Measurements from ENCODE around the gene ST6GALNAC4. TPM values are rescaled to one million over a fixed set of nuclear protein-coding genes. Genes with fewer than 3 reads are reported as not detected.

Gene ST6GALNAC4
- polyA plus RNA-seq, 1 donor (not counting 4 experiments of a cell fraction or from before 2014, with no cell fraction given): 5.8 TPM

DNA sequence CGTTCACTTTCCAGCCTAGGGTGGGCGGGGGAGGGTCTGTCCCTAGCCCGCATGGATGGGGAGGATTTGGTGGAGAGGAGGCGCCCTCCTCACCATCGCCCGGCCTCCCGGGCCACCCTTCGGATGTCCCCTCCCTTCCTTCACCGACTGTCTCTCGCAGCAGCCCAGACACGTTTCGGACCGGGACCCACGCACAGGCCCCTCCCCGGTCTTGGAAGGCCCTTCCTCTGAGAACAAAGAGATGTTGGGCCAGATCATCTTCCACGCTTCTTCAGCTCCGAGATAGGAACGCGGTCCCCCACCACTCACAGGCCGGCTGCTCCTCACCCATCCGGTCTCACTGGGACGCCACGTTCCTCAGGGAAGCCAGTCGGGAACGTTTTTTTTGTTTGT, 21.5 kb upstream of the ST6GALNAC4 start:
- Histone ChIP-seq H2AFZ (ENCODE audit: control insufficient read depth, low read length) (peak overlapping the region; percentile 70), H3K4me2 (ENCODE audit: control insufficient read depth, extremely low read depth, insufficient read depth, low read depth, low read length) (peak overlapping the region; percentile 73), H3K36me3 (ENCODE audit: control insufficient read depth in 2 of 2, extremely low read depth in 1 of 2, insufficient read depth in 2 of 2, low read length in 2 of 2) (peaks cover 9 to 13% of the 10 kb centered on the region in 2 experiments), H4K20me1 (ENCODE audit: control insufficient read depth, extremely low read depth, insufficient read depth, low read length) (peaks cover 8% of the 10 kb centered on the region), H3K9ac (ENCODE audit: control insufficient read depth, extremely low read depth, insufficient read depth, low read length) (peak overlapping the region; percentile 44), H3K27me3 (ENCODE audit: control insufficient read depth, extremely low read depth, insufficient read depth, low read length) (no peaks in the 10 kb centered on the region), H3K4me1 (ENCODE audit: control insufficient read depth, extremely low read depth, insufficient read depth, low read length) (peaks cover 22% of the 10 kb centered on the region), H3K79me2 (ENCODE audit: control insufficient read depth, insufficient read depth, low read length) (peaks cover 33% of the 10 kb centered on the region), H3K9me1 (ENCODE audit: control insufficient read depth, extremely low read depth, insufficient read depth, low read length) (no peaks in the 10 kb centered on the region), H3K27ac (ENCODE audit: control insufficient read depth, insufficient read depth, low read length) (no peak overlapping the region), H3K4me3 (ENCODE audit: control insufficient read depth in 2 of 3, extremely low read depth in 1 of 3, insufficient read depth in 2 of 3, low read depth in 1 of 3, low read length in 3 of 3) (peak overlapping the region in 1 of 3 experiments; percentile 78), H3K9me3 (ENCODE audit: control insufficient read depth, low read depth, low read length) (no peaks in the 10 kb centered on the region)
- dilution Hi-C loops (cut with MboI; ENCODE audit: extremely low pct_ligation_motif_present, low sequenced_read_pairs): loop anchor here (25.0 kb wide), 1 partner anchor 124 kb away; the partner anchor contains the start of genes NAIF1 and SLC25A25
- FAIRE-seq (no peak), DNase-seq (ENCODE audit: low read depth, low spot score) (no peak)
- TF ChIP-seq CTCF (optimal IDR thresholded peaks at IDR 0.05 in 1 of 3, IDR thresholded peaks at IDR 0.05 in 1 of 3, conservative IDR thresholded peaks at IDR 0.05 in 1 of 3; ENCODE audit: extremely low read depth in 1 of 3, insufficient read depth in 2 of 3, low read length in 3 of 3) (no peak), EZH2 (IDR thresholded peaks at IDR 0.05; ENCODE audit: low read length) (no peak)

DNA sequence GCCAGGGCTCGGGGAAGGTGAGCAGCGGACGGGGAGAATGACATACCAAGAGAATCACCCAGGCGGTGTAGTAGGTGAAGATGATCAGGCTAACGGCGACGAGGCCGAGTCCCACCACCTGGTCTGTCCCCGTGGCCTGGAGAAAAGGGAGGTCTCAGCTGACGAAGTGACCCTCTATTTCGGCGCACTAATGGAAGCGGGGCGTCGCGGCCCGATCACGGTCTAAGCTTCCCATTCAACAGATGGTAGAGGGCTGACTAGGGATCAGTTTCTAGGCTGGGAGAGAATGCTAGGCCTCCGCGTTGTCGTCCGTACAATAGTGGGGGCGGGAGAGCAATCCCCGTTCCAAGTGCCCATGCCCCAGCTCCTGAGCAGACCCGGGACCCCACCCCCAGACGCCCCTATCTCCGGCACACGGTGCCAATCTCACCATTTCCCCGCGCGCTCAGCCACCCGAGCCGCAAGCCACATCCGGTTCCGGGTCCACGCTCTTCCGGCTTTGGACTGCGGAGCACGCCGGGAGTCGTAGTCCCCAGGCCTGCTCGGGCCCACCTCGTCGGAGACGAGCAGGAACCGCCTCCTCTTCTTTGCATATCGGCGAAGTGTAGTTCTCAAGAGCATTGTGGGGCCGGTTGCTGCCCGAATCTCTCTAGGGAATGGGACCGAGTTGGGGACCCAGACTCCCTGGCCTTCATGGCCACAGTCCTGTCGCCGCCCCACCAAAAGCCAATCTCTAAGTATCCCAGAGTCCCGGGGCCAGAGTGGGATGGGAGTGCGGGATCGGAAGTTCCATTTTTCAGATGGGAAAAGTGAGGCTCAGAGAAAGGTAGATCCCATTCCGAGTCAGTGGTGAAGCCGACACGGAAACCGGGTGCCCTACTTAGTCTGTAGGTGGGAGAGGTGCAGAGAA, 20.8 kb upstream of the ST6GALNAC4 start, which contains the start of gene DPM2:
TSS of gene DPM2 (minus strand) at position 467 of the 910 bp plus-strand sequence. CDS start at position 433, 34 bp downstream.
- H3K27me3 ChIP-seq (ENCODE audit: control insufficient read depth, extremely low read depth, insufficient read depth, low read length): no peaks in the 10 kb centered on the region
- peaks cover 9 to 13% of the 10 kb centered on the region in 2 experiments for H3K36me3 ChIP-seq (ENCODE audit: control insufficient read depth in 2 of 2, extremely low read depth in 1 of 2, insufficient read depth in 2 of 2, low read length in 2 of 2)
- H3K4me3 ChIP-seq (ENCODE audit: control insufficient read depth in 2 of 3, extremely low read depth in 1 of 3, insufficient read depth in 2 of 3, low read depth in 1 of 3, low read length in 3 of 3): peak within 1 kb of the TSS; percentile 72 to 87 (median 78)
- DNase-seq (ENCODE audit: low read depth, low spot score) (no peak), FAIRE-seq (no peak)
- H3K27ac ChIP-seq (ENCODE audit: control insufficient read depth, insufficient read depth, low read length): peak within 1 kb of the TSS; percentile 61
- no peak for TF ChIP-seq CTCF (optimal IDR thresholded peaks at IDR 0.05 in 1 of 3, IDR thresholded peaks at IDR 0.05 in 1 of 3, conservative IDR thresholded peaks at IDR 0.05 in 1 of 3; ENCODE audit: extremely low read depth in 1 of 3, insufficient read depth in 2 of 3, low read length in 3 of 3)
- TF ChIP-seq EZH2 (IDR thresholded peaks at IDR 0.05; ENCODE audit: low read length): no peak
- H3K4me1 ChIP-seq (ENCODE audit: control insufficient read depth, extremely low read depth, insufficient read depth, low read length): peaks cover 22% of the 10 kb centered on the region
- no peaks in the 10 kb centered on the region for H3K9me3 ChIP-seq (ENCODE audit: control insufficient read depth, low read depth, low read length)
- dilution Hi-C loops (cut with MboI; ENCODE audit: extremely low pct_ligation_motif_present, low sequenced_read_pairs): loop anchor here (25.0 kb wide), 1 partner anchor 125 kb away; the partner anchor contains the start of genes NAIF1 and SLC25A25
- peak within 1 kb of the TSS; percentile 73 for H3K4me2 ChIP-seq (ENCODE audit: control insufficient read depth, extremely low read depth, insufficient read depth, low read depth, low read length)
- peaks cover 2% of the 10 kb centered on the region for H4K20me1 ChIP-seq (ENCODE audit: control insufficient read depth, extremely low read depth, insufficient read depth, low read length)
- H2AFZ ChIP-seq (ENCODE audit: control insufficient read depth, low read length): peak within 1 kb of the TSS; percentile 75
- no peaks in the 10 kb centered on the region for H3K9me1 ChIP-seq (ENCODE audit: control insufficient read depth, extremely low read depth, insufficient read depth, low read length)
- peaks cover 33% of the 10 kb centered on the region for H3K79me2 ChIP-seq (ENCODE audit: control insufficient read depth, insufficient read depth, low read length)
- peak within 1 kb of the TSS; percentile 84 for H3K9ac ChIP-seq (ENCODE audit: control insufficient read depth, extremely low read depth, insufficient read depth, low read length)
